Endothelial cell of umbilical vein (primary cell): ENCODE measurements around the gene PBX2. TPM values are rescaled to one million over a fixed set of nuclear protein-coding genes. Genes with fewer than 3 reads are reported as not detected.

Experiments used
- BruUV-seq: library from RNA; stranded (reverse); fragments of 400-500 nt; replicated peaks from 2 replicates; lab custom pipeline; 2021; lab: Mats Ljungman, UMichigan
- CTCF ChIA-PET: fragments of 300-600, 350-600 bp; sonication (Branson Sonifier 250); formaldehyde crosslinking; loops from one replicate; lab custom pipeline; 2021; ENCODE audit warnings: antibody characterized with exemption, inconsistent platforms; lab: Charles Lee
- POLR2A ChIA-PET: fragments of 300-600, 350-600 bp; sonication (Branson Sonifier 250); formaldehyde crosslinking; loops from one replicate; lab custom pipeline; 2021; ENCODE audit warnings: antibody characterized with exemption, inconsistent platforms; lab: Charles Lee
- DNase-seq: peaks from one replicate; pipeline ENCODE4 v3.0.0-alpha.2; 2011; ENCODE audit warnings: low read depth, low spot score
- FAIRE-seq: peaks from 2 replicates; lab custom pipeline; 2011; peaks lifted over from hg19 to GRCh38; lab: Jason Lieb, UNC
- H2AFZ ChIP-seq: 2 replicates; pipeline ENCODE4 v1.6.0; 2012; ENCODE audit warnings: low read depth, low read length, control low read depth, inconsistent platforms
- H3K27ac ChIP-seq: 2 replicates; pipeline ENCODE4 v1.5.1; 2011; ENCODE audit warnings: low read depth, mild to moderate bottlenecking, control low read depth, low read length, moderate library complexity; ENCODE audit not compliant: insufficient read depth
- H3K27me3 ChIP-seq, 2 experiments: 2 replicates each; pipeline versions ENCODE4 v1.6.0 to v1.6.1; 2011; ENCODE audit warnings: low read length in 2 of 2, mixed read lengths in 1 of 2; ENCODE audit not compliant: control insufficient read depth in 2 of 2, insufficient read depth in 2 of 2
- H3K36me3 ChIP-seq, 2 experiments: 2 replicates in 1 of 2; 3 replicates in 1 of 2; pipeline ENCODE4 v1.5.1; 2011; ENCODE audit warnings: low read length in 2 of 2, mild to moderate bottlenecking in 1 of 2, moderate library complexity in 1 of 2; ENCODE audit not compliant: control insufficient read depth in 2 of 2, insufficient read depth in 2 of 2; ENCODE audit errors: extremely low read depth in 1 of 2
- H3K4me1 ChIP-seq: 3 replicates; pipeline ENCODE4 v1.5.1; 2011; ENCODE audit warnings: mild to moderate bottlenecking, low read length; ENCODE audit not compliant: control insufficient read depth, insufficient read depth; ENCODE audit errors: extremely low read depth
- H3K4me2 ChIP-seq: 2 replicates; pipeline ENCODE4 v1.6.1; 2011; ENCODE audit warnings: low read length, control low read depth, mixed read lengths; ENCODE audit not compliant: insufficient read depth
- H3K4me3 ChIP-seq, 3 experiments: fragments of 200-600 bp in 1 of 3; sonication (generic), shearing (Covaris generic) in 1 of 3; replicated peaks in 1 of 3; 2 replicates each; pipeline ENCODE4 v1.5.1; 2011 to 2016; ENCODE audit warnings: control low read depth in 3 of 3, low read length in 3 of 3, mild to moderate bottlenecking in 2 of 3, inconsistent platforms in 1 of 3, low read depth in 1 of 3, moderate library complexity in 1 of 3; ENCODE audit not compliant: insufficient read depth in 1 of 3
- H3K79me2 ChIP-seq: 2 replicates; pipeline ENCODE4 v1.6.0; 2012; ENCODE audit warnings: low read length, inconsistent platforms; ENCODE audit not compliant: control insufficient read depth, insufficient read depth
- H3K9ac ChIP-seq: replicated peaks from 2 replicates; pipeline ENCODE3; 2011; ENCODE audit warnings: low read length, control low read depth; ENCODE audit not compliant: insufficient read depth; ENCODE audit errors: extremely low read depth
- H3K9me1 ChIP-seq: replicated peaks from 3 replicates; pipeline ENCODE4 v1.6.0; 2011; ENCODE audit warnings: mild to moderate bottlenecking, low read length; ENCODE audit not compliant: control insufficient read depth, insufficient read depth; ENCODE audit errors: extremely low read depth
- H3K9me3 ChIP-seq: replicated peaks from 2 replicates; pipeline ENCODE4 v1.5.1; 2012; ENCODE audit warnings: low read length, inconsistent platforms; ENCODE audit not compliant: control insufficient read depth, insufficient read depth
- H4K20me1 ChIP-seq: replicated peaks from 2 replicates; pipeline ENCODE3; 2011; ENCODE audit warnings: mild to moderate bottlenecking, low read length; ENCODE audit not compliant: control insufficient read depth, insufficient read depth; ENCODE audit errors: extremely low read depth
- CTCF ChIP-seq, 2 donors: IDR thresholded peaks; 1 replicate in 1 of 2; 2 replicates in 1 of 2; pipeline ENCODE4 v1.5.1; 2011; ENCODE audit warnings: low read length in 2 of 2, mild to moderate bottlenecking in 2 of 2, moderate library complexity in 2 of 2, control low read depth in 1 of 2, inconsistent platforms in 1 of 2, low read depth in 1 of 2; ENCODE audit not compliant: insufficient read depth in 1 of 2; ENCODE audit errors: extremely low read depth in 1 of 2
- EZH2 ChIP-seq: IDR thresholded peaks from 2 replicates; pipeline ENCODE4 v1.6.1; 2012; ENCODE audit warnings: borderline replicate concordance, low read depth, mild to moderate bottlenecking, moderate library complexity, low read length, inconsistent platforms; ENCODE audit not compliant: severe bottlenecking
- JUN ChIP-seq: IDR thresholded peaks from 2 replicates; pipeline ENCODE4 v1.6.1; 2011; ENCODE audit warnings: borderline replicate concordance, low read depth; ENCODE audit not compliant: insufficient read length, insufficient read depth
- POLR2A ChIP-seq: IDR thresholded peaks from 2 replicates; pipeline ENCODE4 v1.6.1; 2012; ENCODE audit warnings: low read depth, mild to moderate bottlenecking, control low read depth, low read length
- POLR2AphosphoS5 ChIP-seq: IDR thresholded peaks from 2 replicates; pipeline ENCODE4 v1.6.1; 2012; ENCODE audit warnings: low read depth, mild to moderate bottlenecking, control low read depth, low read length, moderate library complexity; ENCODE audit not compliant: insufficient read depth
- dilution Hi-C: fragments of 300-500 bp; cut with MboI; formaldehyde crosslinking; loops from one replicate; pipeline ENCODE4 v1.15.0; 2019; ENCODE audit warnings: low sequenced_read_pairs; ENCODE audit not compliant: extremely low pct_ligation_motif_present
- intact Hi-C: fragments of 100-400 bp; cut with micrococcal nuclease; formaldehyde crosslinking; loops from one replicate; pipeline ENCODE4 v1.10.0; 2022
- microRNA-seq: library from miRNA; unstranded; fragments of <30 nt; microRNA quantifications from one replicate; pipeline ENCODE4 v1.2.0, GENCODE V29; 2021; ENCODE audit warnings: borderline number of aligned reads, borderline replicate concordance
- polyA plus RNA-seq, 4 experiments: library from polyadenylated mRNA; depleted of rRNA in 3 of 4; stranded (reverse) in 3 of 4; unstranded in 1 of 4; fragments of >200 nt; gene quantifications; 2 replicates each; pipeline versions ENCODE4 v1.2.1 to v1.2.3, GENCODE V29; 2011 to 2012; ENCODE audit warnings: missing spikeins in 1 of 4
- small RNA-seq: library from RNA; depleted of rRNA; stranded (forward); fragments of <200 nt; gene quantifications from one replicate; pipeline ENCODE3, GENCODE V24; 2012; ENCODE audit warnings: low replicate concordance, low read depth; ENCODE audit not compliant: insufficient read depth, insufficient read length
- total RNA-seq: library from RNA; stranded (reverse); gene quantifications from 2 replicates; pipeline ENCODE4 v1.2.3, GENCODE V29; 2021

The PBX2 gene
- total and polyA plus RNA-seq, 2 donors (not counting 3 experiments of a cell fraction or from before 2014, with no cell fraction given): 82.3 to 100 TPM

GRCh38 chr6:32137454-32137853 lies 52.5 kb downstream of the PBX2 start:
- no peak for FAIRE-seq
- no peaks in the 10 kb centered on the region for H3K4me1 ChIP-seq
- no peaks in the 10 kb centered on the region for H3K79me2 ChIP-seq
- H3K4me3 ChIP-seq: no peak overlapping the region
- H3K27me3 ChIP-seq: peaks cover 10% of the 10 kb centered on the region in 2 experiments
- CTCF ChIA-PET: no interaction called here
- H3K9me1 ChIP-seq: no peaks in the 10 kb centered on the region
- TF ChIP-seq EZH2: no peak
- TF ChIP-seq CTCF (IDR thresholded peaks at IDR 0.05; ENCODE audit: extremely low read depth in 1 of 2, insufficient read depth in 1 of 2, low read depth in 1 of 2, low read length in 2 of 2): no peak
- TF ChIP-seq JUN: no peak
- TF ChIP-seq POLR2A: no peak
- no peak for TF ChIP-seq POLR2AphosphoS5
- no peak overlapping the region for H3K9ac ChIP-seq
- no peak overlapping the region for H2AFZ ChIP-seq
- H3K4me2 ChIP-seq: no peak overlapping the region
- no peaks in the 10 kb centered on the region for H4K20me1 ChIP-seq
- intact Hi-C loops (no loop called here), dilution Hi-C loops (no loop called here)
- no TSS peak for BruUV-seq
- H3K9me3 ChIP-seq: no peaks in the 10 kb centered on the region
- POLR2A ChIA-PET: no interaction called here
- no peak overlapping the region for H3K27ac ChIP-seq
- no peaks in the 10 kb centered on the region for H3K36me3 ChIP-seq
- no peak for DNase-seq

Small RNAs within 50 kb of the gene (microRNA-seq; reads per million reads assigned to microRNA genes)
- gene MIR6721: 1.5 reads per million
- gene MIR6833: not detected

Small RNAs within 50 kb of the gene (small RNA-seq; reads per million reads assigned to genes)
- gene AL662884.1: not detected
- gene MIR6833: not detected

Other genes starting within 250 kb of the PBX2 start
- gene CFB, start 244.1 kb downstream of the PBX2 start, total RNA-seq: 0.51 and 1.5 TPM in 2 replicates
- gene CFB, start 244.1 kb downstream of the PBX2 start, polyA plus RNA-seq: 0.87 and 1.0 TPM in 2 replicates
- gene NELFE, start 231.2 kb downstream of the PBX2 start, total RNA-seq: 68.5 and 71.3 TPM in 2 replicates
- 50.5 and 55.8 TPM in 2 replicates for gene NELFE, start 231.2 kb downstream of the PBX2 start, polyA plus RNA-seq
- gene SKIC2, start 231.0 kb downstream of the PBX2 start, total RNA-seq: 67.8 and 76.7 TPM in 2 replicates
- gene SKIC2, start 231.0 kb downstream of the PBX2 start, polyA plus RNA-seq: 52.8 and 55.8 TPM in 2 replicates
- 18.0 and 20.7 TPM in 2 replicates for gene DXO, start 218.1 kb downstream of the PBX2 start, total RNA-seq
- 34.9 and 37.7 TPM in 2 replicates for gene DXO, start 218.1 kb downstream of the PBX2 start, polyA plus RNA-seq
- 4.1 and 5.2 TPM in 2 replicates for gene C4A, start 208.1 kb downstream of the PBX2 start, total RNA-seq
- gene C4A, start 208.1 kb downstream of the PBX2 start, polyA plus RNA-seq: 4.4 and 5.7 TPM in 2 replicates
- gene C4B, start 175.4 kb downstream of the PBX2 start, total RNA-seq: 6.3 and 6.5 TPM in 2 replicates
- gene C4B, start 175.4 kb downstream of the PBX2 start, polyA plus RNA-seq: 2.9 and 4.4 TPM in 2 replicates
- gene CYP21A2, start 151.8 kb downstream of the PBX2 start, total RNA-seq: 0.22 and 0.32 TPM in 2 replicates
- 0.06 and 0.46 TPM in 2 replicates for gene CYP21A2, start 151.8 kb downstream of the PBX2 start, polyA plus RNA-seq
- gene TNXB, start 80.9 kb downstream of the PBX2 start, total RNA-seq: 2.7 and 3.2 TPM in 2 replicates
- gene TNXB, start 80.9 kb downstream of the PBX2 start, polyA plus RNA-seq: 0.24 and 0.47 TPM in 2 replicates
- 102 and 106 TPM in 2 replicates for gene ATF6B, start 62.0 kb downstream of the PBX2 start, total RNA-seq
- gene ATF6B, start 62.0 kb downstream of the PBX2 start, polyA plus RNA-seq: 113 and 115 TPM in 2 replicates
- gene FKBPL, start 59.9 kb downstream of the PBX2 start, total RNA-seq: 5.2 and 6.0 TPM in 2 replicates
- 3.4 and 3.5 TPM in 2 replicates for gene FKBPL, start 59.9 kb downstream of the PBX2 start, polyA plus RNA-seq
- 0.76 and 1.3 TPM in 2 replicates for gene PRRT1, start 38.3 kb downstream of the PBX2 start, total RNA-seq
- 0.38 and 0.55 TPM in 2 replicates for gene PRRT1, start 38.3 kb downstream of the PBX2 start, polyA plus RNA-seq
- gene PPT2, start 36.1 kb downstream of the PBX2 start, total RNA-seq: 27.2 and 27.6 TPM in 2 replicates
- 44.6 and 47.3 TPM in 2 replicates for gene PPT2, start 36.1 kb downstream of the PBX2 start, polyA plus RNA-seq
- gene EGFL8, start 25.6 kb downstream of the PBX2 start, total RNA-seq: 12.6 and 13.6 TPM in 2 replicates
- gene EGFL8, start 25.6 kb downstream of the PBX2 start, polyA plus RNA-seq: 9.0 and 9.8 TPM in 2 replicates
- gene AGPAT1, start 14.1 kb downstream of the PBX2 start, total RNA-seq: 38.4 and 45.1 TPM in 2 replicates
- gene AGPAT1, start 14.1 kb downstream of the PBX2 start, polyA plus RNA-seq: 132 and 151 TPM in 2 replicates
- 48.0 and 49.2 TPM in 2 replicates for gene RNF5, start 11.8 kb downstream of the PBX2 start, total RNA-seq
- 96.0 and 100 TPM in 2 replicates for gene RNF5, start 11.8 kb downstream of the PBX2 start, polyA plus RNA-seq
- gene AGER, start 5.9 kb downstream of the PBX2 start, total RNA-seq: 12.0 and 18.5 TPM in 2 replicates
- gene AGER, start 5.9 kb downstream of the PBX2 start, polyA plus RNA-seq: 4.6 and 5.1 TPM in 2 replicates
- 21.6 and 22.8 TPM in 2 replicates for gene GPSM3, start 2.4 kb upstream of the PBX2 start, total RNA-seq
- gene GPSM3, start 2.4 kb upstream of the PBX2 start, polyA plus RNA-seq: 19.5 and 24.9 TPM in 2 replicates
- 114 and 120 TPM in 2 replicates for gene NOTCH4, start 33.9 kb upstream of the PBX2 start, total RNA-seq
- gene NOTCH4, start 33.9 kb upstream of the PBX2 start, polyA plus RNA-seq: 41.7 and 41.8 TPM in 2 replicates
- gene TSBP1, start 181.7 kb upstream of the PBX2 start, total RNA-seq: not detected in 2 replicates
- gene TSBP1, start 181.7 kb upstream of the PBX2 start, polyA plus RNA-seq: not detected in 2 replicates
- not detected in 2 replicates for gene BTNL2, start 217.0 kb upstream of the PBX2 start, total RNA-seq
- gene BTNL2, start 217.0 kb upstream of the PBX2 start, polyA plus RNA-seq: not detected in 2 replicates
- gene HLA-DRA, start 249.7 kb upstream of the PBX2 start, total RNA-seq: not detected in 2 replicates
- not detected in 2 replicates for gene HLA-DRA, start 249.7 kb upstream of the PBX2 start, polyA plus RNA-seq